HepG2 (cell line): ENCODE results near the gene ACSF3. TPM values are rescaled to one million over a fixed set of nuclear protein-coding genes. Genes with fewer than 3 reads are reported as not detected.

ENCODE experiments used
- CBFB ChIP-seq: sonication (generic); formaldehyde crosslinking; IDR thresholded peaks from 2 replicates; pipeline ENCODE4 v1.4.0; 2020; ENCODE audit warnings: missing genetic modification reagents
- ETV6 ChIP-seq: sonication (generic); formaldehyde crosslinking; conservative IDR thresholded peaks from 2 replicates; pipeline ENCODE4 v1.4.0; 2020; ENCODE audit warnings: missing genetic modification reagents
- HOXA5 ChIP-seq: sonication (generic); formaldehyde crosslinking; IDR thresholded peaks from 2 replicates; pipeline ENCODE4 v1.4.0; 2020; ENCODE audit warnings: missing genetic modification reagents
- HOXD1 ChIP-seq: sonication (generic); formaldehyde crosslinking; IDR thresholded peaks from 2 replicates; pipeline ENCODE4 v1.5.0; 2020; ENCODE audit warnings: missing genetic modification reagents
- KLF6 ChIP-seq: IDR thresholded peaks from 2 replicates; pipeline ENCODE4 v1.8.0; 2016; ENCODE audit warnings: missing biosample characterization, missing genetic modification reagents
- NRL ChIP-seq: sonication (generic); formaldehyde crosslinking; IDR thresholded peaks from 2 replicates; pipeline ENCODE4 v1.5.0; 2020; ENCODE audit warnings: missing genetic modification reagents, mild to moderate bottlenecking, moderate library complexity, borderline replicate concordance
- SAFB2 ChIP-seq: sonication (generic); formaldehyde crosslinking; IDR thresholded peaks from 2 replicates; pipeline ENCODE4 v1.5.1; 2020; ENCODE audit warnings: missing genetic modification reagents, low read depth, mild to moderate bottlenecking, borderline replicate concordance
- SIX4 ChIP-seq: sonication (generic); formaldehyde crosslinking; IDR thresholded peaks from 2 replicates; pipeline ENCODE4 v1.4.0; 2020; ENCODE audit warnings: missing genetic modification reagents
- SP4 ChIP-seq: sonication (generic); formaldehyde crosslinking; IDR thresholded peaks from 2 replicates; pipeline ENCODE4 v1.8.1; 2023; ENCODE audit warnings: mild to moderate bottlenecking, missing genetic modification reagents
- ZKSCAN5 ChIP-seq: sonication (generic); formaldehyde crosslinking; IDR thresholded peaks from 2 replicates; pipeline ENCODE4 v1.5.1; 2020; ENCODE audit warnings: mild to moderate bottlenecking, missing genetic modification reagents
- ZNF10 ChIP-seq: sonication (generic); formaldehyde crosslinking; IDR thresholded peaks from 2 replicates; pipeline ENCODE4 v1.4.0; 2020; ENCODE audit warnings: mild to moderate bottlenecking, low read depth, missing genetic modification reagents, borderline replicate concordance
- ZNF160 ChIP-seq: sonication (generic); formaldehyde crosslinking; IDR thresholded peaks from 2 replicates; pipeline ENCODE4 v1.8.0; 2022; ENCODE audit warnings: mild to moderate bottlenecking, inconsistent platforms, missing genetic modification reagents
- ZNF263 ChIP-seq: sonication (generic); formaldehyde crosslinking; IDR thresholded peaks from 2 replicates; pipeline ENCODE4 v1.4.0; 2020; ENCODE audit warnings: missing genetic modification reagents
- ZNF720 ChIP-seq: sonication (generic); formaldehyde crosslinking; IDR thresholded peaks from 2 replicates; pipeline ENCODE4 v1.4.0; 2020; ENCODE audit warnings: missing genetic modification reagents
- ZNF766 ChIP-seq: sonication (generic); formaldehyde crosslinking; IDR thresholded peaks from 2 replicates; pipeline ENCODE4 v1.5.0; 2020; ENCODE audit warnings: missing genetic modification reagents, borderline replicate concordance
- polyA plus RNA-seq, 8 experiments: library from polyadenylated mRNA; depleted of rRNA in 3 of 8; stranded (reverse) in 7 of 8; unstranded in 1 of 8; fragments of >200 nt; fragmentation: Illumina TruSeq in 4 of 8; extraction: Trizol in 4 of 8; gene quantifications; 2 replicates each; pipeline versions ENCODE4 v1.2.1 to v1.2.3, GENCODE V29; 2011 to 2016; ENCODE audit warnings: low read depth in 4 of 8, missing spikeins in 1 of 8, mixed read lengths in 1 of 8; ENCODE audit not compliant: insufficient read depth in 1 of 8
- total RNA-seq, 5 experiments: library from RNA; depleted of rRNA; stranded (reverse); fragments of >200 nt; fragmentation: Illumina TruSeq; extraction: Trizol; gene quantifications; 2 replicates each; pipeline ENCODE4 v1.2.3, GENCODE V29; 2016; ENCODE audit warnings: low read depth in 1 of 5
- TF ChIP-seq, protein P1 (sequence below): sonication (generic); formaldehyde crosslinking; IDR thresholded peaks from 2 replicates; pipeline ENCODE4 v1.5.0; 2020; ENCODE audit warnings: mild to moderate bottlenecking, missing genetic modification reagents
- TF ChIP-seq, protein P2 (sequence below): sonication (generic); formaldehyde crosslinking; IDR thresholded peaks from 2 replicates; pipeline ENCODE4 v1.8.0; 2022; ENCODE audit warnings: mild to moderate bottlenecking, missing genetic modification reagents, moderate library complexity
- TF ChIP-seq, protein P3 (sequence below): sonication (generic); formaldehyde crosslinking; IDR thresholded peaks from 2 replicates; pipeline ENCODE4 v1.5.0; 2020; ENCODE audit warnings: mild to moderate bottlenecking, missing genetic modification reagents, borderline replicate concordance
- TF ChIP-seq, protein P4 (sequence below): sonication (generic); formaldehyde crosslinking; IDR thresholded peaks from 2 replicates; pipeline ENCODE4 v1.4.0; 2020; ENCODE audit warnings: missing genetic modification reagents, borderline replicate concordance
- TF ChIP-seq, protein P5 (sequence below): IDR thresholded peaks from 2 replicates; pipeline ENCODE4 v1.6.1; 2016; ENCODE audit warnings: control low read depth

ACSF3 gene
- total and polyA plus RNA-seq, 2 of the 13 experiments (the other 11 are each of a cell fraction or from before 2014, with no cell fraction given), result 14.9 to 30.6 TPM

DNA sequence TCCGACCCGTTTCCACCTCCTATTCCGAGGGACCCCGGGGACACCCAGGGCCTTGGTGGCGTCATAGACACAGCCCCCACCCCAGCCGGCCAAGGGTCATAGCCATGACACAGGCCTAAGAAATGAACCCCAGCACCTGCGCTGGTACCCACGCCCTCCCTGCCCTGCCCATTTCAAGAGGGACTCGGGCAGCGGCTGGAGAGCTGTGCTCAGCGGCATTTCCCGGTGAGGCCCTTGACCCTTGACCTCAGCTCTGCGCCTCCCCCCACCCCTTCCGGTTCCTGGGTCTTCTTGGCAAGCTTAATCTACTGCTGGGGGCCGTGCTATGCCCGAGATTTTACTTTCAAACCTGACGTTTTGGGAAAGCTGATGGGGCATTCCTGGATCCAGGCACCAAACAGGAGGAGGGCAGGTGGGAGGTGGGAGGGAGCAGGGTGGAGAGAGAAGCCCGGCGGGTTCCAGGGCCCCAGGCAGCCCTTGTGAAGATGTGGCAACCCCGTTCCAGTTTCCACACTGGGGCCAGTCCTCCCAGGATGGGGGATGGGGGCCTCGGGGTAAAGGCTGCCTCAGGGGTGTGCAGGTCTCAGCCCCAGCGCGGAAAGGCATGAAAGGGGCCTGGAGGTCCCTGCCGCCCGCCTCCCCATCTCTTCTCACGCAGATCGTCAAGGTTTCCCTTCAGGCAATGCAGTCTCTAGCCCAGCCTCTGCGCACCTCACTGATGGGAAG lies 106.6 kb downstream of the ACSF3 start, which contains the start of gene SLC22A31 (continued):
- TF ChIP-seq, protein P1, sequence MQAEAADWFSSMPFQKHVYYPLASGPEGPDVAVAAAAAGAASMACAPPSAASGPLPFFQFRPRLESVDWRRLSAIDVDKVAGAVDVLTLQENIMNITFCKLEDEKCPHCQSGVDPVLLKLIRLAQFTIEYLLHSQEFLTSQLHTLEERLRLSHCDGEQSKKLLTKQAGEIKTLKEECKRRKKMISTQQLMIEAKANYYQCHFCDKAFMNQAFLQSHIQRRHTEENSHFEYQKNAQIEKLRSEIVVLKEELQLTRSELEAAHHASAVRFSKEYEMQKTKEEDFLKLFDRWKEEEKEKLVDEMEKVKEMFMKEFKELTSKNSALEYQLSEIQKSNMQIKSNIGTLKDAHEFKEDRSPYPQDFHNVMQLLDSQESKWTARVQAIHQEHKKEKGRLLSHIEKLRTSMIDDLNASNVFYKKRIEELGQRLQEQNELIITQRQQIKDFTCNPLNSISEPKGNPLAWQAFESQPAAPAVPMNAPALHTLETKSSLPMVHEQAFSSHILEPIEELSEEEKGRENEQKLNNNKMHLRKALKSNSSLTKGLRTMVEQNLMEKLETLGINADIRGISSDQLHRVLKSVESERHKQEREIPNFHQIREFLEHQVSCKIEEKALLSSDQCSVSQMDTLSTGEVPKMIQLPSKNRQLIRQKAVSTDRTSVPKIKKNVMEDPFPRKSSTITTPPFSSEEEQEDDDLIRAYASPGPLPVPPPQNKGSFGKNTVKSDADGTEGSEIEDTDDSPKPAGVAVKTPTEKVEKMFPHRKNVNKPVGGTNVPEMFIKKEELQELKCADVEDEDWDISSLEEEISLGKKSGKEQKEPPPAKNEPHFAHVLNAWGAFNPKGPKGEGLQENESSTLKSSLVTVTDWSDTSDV (CRISPR knock-in tag), result 0 out of 2 replicates have a peak, but pooled peaks have one; percentile 64
- TF ChIP-seq SIX4 (CRISPR knock-in tag), result no peak
- no peak for TF ChIP-seq ZNF766 (CRISPR knock-in tag)
- TF ChIP-seq, protein P2, sequence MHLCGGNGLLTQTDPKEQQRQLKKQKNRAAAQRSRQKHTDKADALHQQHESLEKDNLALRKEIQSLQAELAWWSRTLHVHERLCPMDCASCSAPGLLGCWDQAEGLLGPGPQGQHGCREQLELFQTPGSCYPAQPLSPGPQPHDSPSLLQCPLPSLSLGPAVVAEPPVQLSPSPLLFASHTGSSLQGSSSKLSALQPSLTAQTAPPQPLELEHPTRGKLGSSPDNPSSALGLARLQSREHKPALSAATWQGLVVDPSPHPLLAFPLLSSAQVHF (CRISPR knock-in tag), result no peak
- TF ChIP-seq ETV6, result peak; percentile 71
- no peak for TF ChIP-seq ZNF720
- no peak for TF ChIP-seq NRL (CRISPR knock-in tag)
- TF ChIP-seq ZNF263 (CRISPR knock-in tag), result 0 out of 2 replicates have a peak, but pooled peaks have one; percentile 4
- TF ChIP-seq SP4 (CRISPR knock-in tag), result 0 out of 2 replicates have a peak, but pooled peaks have one; percentile 15
- no peak for TF ChIP-seq HOXD1
- TF ChIP-seq ZKSCAN5 (CRISPR knock-in tag), result no peak
- TF ChIP-seq CBFB (CRISPR knock-in tag), result no peak; the same call in 1 of the 2 replicates
- peak; percentile 70; the same call in 1 of the 2 replicates for TF ChIP-seq SAFB2 (CRISPR knock-in tag)
- 0 out of 2 replicates have a peak, but pooled peaks have one; percentile 38 for TF ChIP-seq ZNF160 (CRISPR knock-in tag)
- TF ChIP-seq, protein P3, sequence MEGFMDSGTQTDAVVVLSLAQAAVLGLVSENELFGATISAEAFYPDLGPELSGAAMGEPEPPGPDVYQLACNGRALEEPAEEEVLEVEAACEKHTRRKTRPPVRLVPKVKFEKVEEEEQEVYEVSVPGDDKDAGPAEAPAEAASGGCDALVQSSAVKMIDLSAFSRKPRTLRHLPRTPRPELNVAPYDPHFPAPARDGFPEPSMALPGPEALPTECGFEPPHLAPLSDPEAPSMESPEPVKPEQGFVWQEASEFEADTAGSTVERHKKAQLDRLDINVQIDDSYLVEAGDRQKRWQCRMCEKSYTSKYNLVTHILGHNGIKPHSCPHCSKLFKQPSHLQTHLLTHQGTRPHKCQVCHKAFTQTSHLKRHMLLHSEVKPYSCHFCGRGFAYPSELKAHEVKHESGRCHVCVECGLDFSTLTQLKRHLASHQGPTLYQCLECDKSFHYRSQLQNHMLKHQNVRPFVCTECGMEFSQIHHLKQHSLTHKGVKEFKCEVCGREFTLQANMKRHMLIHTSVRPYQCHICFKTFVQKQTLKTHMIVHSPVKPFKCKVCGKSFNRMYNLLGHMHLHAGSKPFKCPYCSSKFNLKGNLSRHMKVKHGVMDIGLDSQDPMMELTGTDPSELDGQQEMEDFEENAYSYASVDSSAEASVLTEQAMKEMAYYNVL, result peak; percentile 62; the same call in 1 of the 2 replicates
- TF ChIP-seq HOXA5, result no peak
- TF ChIP-seq, protein P4, sequence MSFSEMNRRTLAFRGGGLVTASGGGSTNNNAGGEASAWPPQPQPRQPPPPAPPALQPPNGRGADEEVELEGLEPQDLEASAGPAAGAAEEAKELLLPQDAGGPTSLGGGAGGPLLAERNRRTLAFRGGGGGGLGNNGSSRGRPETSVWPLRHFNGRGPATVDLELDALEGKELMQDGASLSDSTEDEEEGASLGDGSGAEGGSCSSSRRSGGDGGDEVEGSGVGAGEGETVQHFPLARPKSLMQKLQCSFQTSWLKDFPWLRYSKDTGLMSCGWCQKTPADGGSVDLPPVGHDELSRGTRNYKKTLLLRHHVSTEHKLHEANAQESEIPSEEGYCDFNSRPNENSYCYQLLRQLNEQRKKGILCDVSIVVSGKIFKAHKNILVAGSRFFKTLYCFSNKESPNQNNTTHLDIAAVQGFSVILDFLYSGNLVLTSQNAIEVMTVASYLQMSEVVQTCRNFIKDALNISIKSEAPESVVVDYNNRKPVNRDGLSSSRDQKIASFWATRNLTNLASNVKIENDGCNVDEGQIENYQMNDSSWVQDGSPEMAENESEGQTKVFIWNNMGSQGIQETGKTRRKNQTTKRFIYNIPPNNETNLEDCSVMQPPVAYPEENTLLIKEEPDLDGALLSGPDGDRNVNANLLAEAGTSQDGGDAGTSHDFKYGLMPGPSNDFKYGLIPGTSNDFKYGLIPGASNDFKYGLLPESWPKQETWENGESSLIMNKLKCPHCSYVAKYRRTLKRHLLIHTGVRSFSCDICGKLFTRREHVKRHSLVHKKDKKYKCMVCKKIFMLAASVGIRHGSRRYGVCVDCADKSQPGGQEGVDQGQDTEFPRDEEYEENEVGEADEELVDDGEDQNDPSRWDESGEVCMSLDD (CRISPR knock-in tag), result 0 out of 2 replicates have a peak, but pooled peaks have one; percentile 12
- no peak; the same call in 1 of the 2 replicates for TF ChIP-seq KLF6
- TF ChIP-seq, protein P5, sequence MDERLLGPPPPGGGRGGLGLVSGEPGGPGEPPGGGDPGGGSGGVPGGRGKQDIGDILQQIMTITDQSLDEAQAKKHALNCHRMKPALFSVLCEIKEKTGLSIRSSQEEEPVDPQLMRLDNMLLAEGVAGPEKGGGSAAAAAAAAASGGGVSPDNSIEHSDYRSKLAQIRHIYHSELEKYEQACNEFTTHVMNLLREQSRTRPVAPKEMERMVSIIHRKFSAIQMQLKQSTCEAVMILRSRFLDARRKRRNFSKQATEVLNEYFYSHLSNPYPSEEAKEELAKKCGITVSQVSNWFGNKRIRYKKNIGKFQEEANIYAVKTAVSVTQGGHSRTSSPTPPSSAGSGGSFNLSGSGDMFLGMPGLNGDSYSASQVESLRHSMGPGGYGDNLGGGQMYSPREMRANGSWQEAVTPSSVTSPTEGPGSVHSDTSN (CRISPR knock-in tag), result no peak
- TF ChIP-seq ZNF10 (CRISPR knock-in tag), result no peak
